ENCODE measurements around the gene LRRC59. TPM values are rescaled to one million over a fixed set of nuclear protein-coding genes. Genes with fewer than 3 reads are reported as not detected.

LRRC59 gene
- total and polyA plus RNA-seq, 2 of the 8 experiments (the other 6 are each of a cell fraction or from before 2014, with no cell fraction given), result 48.3 to 117 TPM

DNA sequence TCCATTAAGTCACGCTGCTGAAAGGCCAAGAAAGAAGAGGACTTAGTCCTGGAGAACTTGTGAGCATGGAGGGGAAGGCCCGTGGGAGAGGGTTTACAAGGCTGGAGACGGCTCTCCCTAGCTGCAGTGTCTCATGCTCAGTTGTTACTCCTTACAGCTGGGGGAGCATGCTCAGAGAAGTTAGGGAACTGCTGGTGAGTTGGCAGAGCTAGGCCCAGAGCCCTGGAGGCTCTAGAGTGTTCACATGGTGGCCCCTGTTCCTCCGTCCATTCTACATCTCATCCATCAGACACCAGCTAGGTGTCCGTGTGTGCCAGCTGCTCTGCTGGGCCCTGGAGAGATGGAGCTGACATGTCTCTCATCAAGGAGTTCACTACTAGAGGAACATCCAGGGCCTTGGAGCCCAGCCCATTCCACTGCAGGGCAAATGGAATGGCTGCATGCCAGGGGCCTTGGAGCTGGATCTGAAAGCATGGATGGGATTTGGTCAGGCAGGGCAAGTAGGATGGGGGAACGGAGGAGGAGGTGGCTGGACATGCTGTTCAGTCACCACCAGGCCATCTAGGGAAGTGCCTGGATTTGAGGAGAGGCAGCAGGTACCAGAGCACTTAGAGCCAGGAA, 45.1 kb downstream of the LRRC59 start:
- no peak overlapping the region for H4K91ac ChIP-seq (replicated peaks; ENCODE audit: insufficient read length, low read length)
- no peak overlapping the region for H2BK20ac ChIP-seq (ENCODE audit: low read length)
- H3K4me3 ChIP-seq (ENCODE audit: extremely low read depth in 1 of 4, insufficient read depth in 2 of 4, low read depth in 3 of 4, low read length in 4 of 4), result no peak overlapping the region
- no peak overlapping the region for H2BK15ac ChIP-seq (ENCODE audit: low read length)
- H3K23ac ChIP-seq (ENCODE audit: insufficient read length), result no peak overlapping the region
- no peak overlapping the region for H3K4ac ChIP-seq (replicated peaks; ENCODE audit: insufficient read length, low read depth, low read length)
- peaks cover 0 to 20% of the 10 kb centered on the region in 2 experiments; a peak in 2 of 4 replicates for H3K79me2 ChIP-seq (ENCODE audit: control insufficient read depth in 1 of 2, insufficient read depth in 2 of 2, low read length in 2 of 2)
- H3K18ac ChIP-seq (ENCODE audit: extremely low read depth, low read length), result no peak overlapping the region
- H3K4me1 ChIP-seq (replicated peaks in 1 of 4; ENCODE audit: control insufficient read depth in 3 of 4, insufficient read depth in 4 of 4, low read length in 3 of 4), result peaks cover 4 to 12% (median 8%) of the 10 kb centered on the region in 4 experiments
- H3K4me2 ChIP-seq (ENCODE audit: insufficient read depth in 1 of 2, low read depth in 2 of 2, low read length in 2 of 2), result no peak overlapping the region
- H3K9ac ChIP-seq (replicated peaks in 1 of 4; ENCODE audit: extremely low read depth in 1 of 4, low read depth in 3 of 4, low read length in 3 of 4), result no peak overlapping the region; a peak in 1 of 7 replicates
- H3K9me3 ChIP-seq (ENCODE audit: insufficient read depth in 2 of 2, low read depth in 1 of 2, low read length in 1 of 2), result no peaks in the 10 kb centered on the region
- H4K20me1 ChIP-seq (replicated peaks in 1 of 2; ENCODE audit: control insufficient read depth in 1 of 2, insufficient read depth in 2 of 2, low read length in 2 of 2), result peaks cover 1 to 31% of the 10 kb centered on the region in 2 experiments
- no peak overlapping the region for H4K8ac ChIP-seq (ENCODE audit: extremely low read depth, insufficient read depth, low read length)
- no peak overlapping the region for H2BK5ac ChIP-seq (ENCODE audit: low read depth, low read length)
- H3K14ac ChIP-seq (ENCODE audit: insufficient read length), result no peak overlapping the region
- no peak overlapping the region for H4K5ac ChIP-seq (ENCODE audit: insufficient read length, low read depth, low read length)
- FAIRE-seq, result no peak
- no peak overlapping the region for H3K56ac ChIP-seq (replicated peaks; ENCODE audit: insufficient read length, low read depth, low read length)
- no peak overlapping the region for H2BK12ac ChIP-seq (ENCODE audit: low read depth, low read length)
- H3K36me3 ChIP-seq (ENCODE audit: control insufficient read depth in 2 of 4, insufficient read depth in 4 of 4, low read length in 3 of 4), result peaks cover 7 to 35% (median 23%) of the 10 kb centered on the region in 4 experiments
- H2BK120ac ChIP-seq (replicated peaks; ENCODE audit: low read depth, low read length), result no peak overlapping the region
- H3K27me3 ChIP-seq (replicated peaks in 1 of 4; ENCODE audit: control insufficient read depth in 3 of 4, extremely low read depth in 1 of 4, insufficient read depth in 3 of 4, low read length in 3 of 4), result no peaks in the 10 kb centered on the region
- POLR2A ChIA-PET (ENCODE audit: partially characterized antibody), result interaction anchor here (1.1 to 12.4 kb wide), 3 partner anchors 10 to 34 kb away, joined by 3 to 135 read pairs (median 4); no protein-coding TSS in a partner anchor
- H2AK5ac ChIP-seq (ENCODE audit: low read depth, low read length), result no peak overlapping the region
- 80% methylated on average over 6 of the region's 6 CpGs; no CpG with 5 or more reads in 1 of the 2 experiments for WGBS, 2 experiments (ENCODE audit: extremely low coverage in 1 of 2, insufficient coverage in 1 of 2, insufficient read length in 1 of 2, insufficient replicate concordance in 2 of 2, low coverage in 1 of 2, low lambda C conversion rate in 2 of 2, missing lambda C conversion rate in 1 of 2)
- H2AFZ ChIP-seq (ENCODE audit: low read length), result no peak overlapping the region
- peaks cover 15% of the 10 kb centered on the region for H3K79me1 ChIP-seq (ENCODE audit: low read depth, low read length)
- no peak overlapping the region for H3K27ac ChIP-seq (ENCODE audit: low read depth, low read length)
- peaks cover 5% of the 10 kb centered on the region; the same call in 1 of the 2 replicates for H3K23me2 ChIP-seq (ENCODE audit: low read depth, low read length)
- DNase-seq (ENCODE audit: low read depth in 1 of 2, low spot score in 2 of 2), result no peak
- CTCF ChIA-PET (ENCODE audit: partially characterized antibody), result interaction anchor here (0.6 to 2.2 kb wide), 10 partner anchors 10 to 232 kb away, joined by 3 to 11 read pairs (median 3); no protein-coding TSS in a partner anchor
- TF ChIP-seq BCL11A (IDR thresholded peaks at IDR 0.05; ENCODE audit: low read depth in 2 of 2, low read length in 2 of 2) (no peak), SAP30 (IDR thresholded peaks at IDR 0.05; ENCODE audit: insufficient read depth, insufficient replicate concordance, low read length) (no peak)
